Gastroesophageal sphincter (tissue), 3 donors: ENCODE data around the gene THRB.

Experiments used
- CTCF ChIP-seq, 4 experiments: fragments of 200-600 bp in 2 of 4; fragments of 450-650 bp in 2 of 4; sonication (generic) in 1 of 4; IDR thresholded peaks; one replicate each; pipeline ENCODE4 v1.5.1; 2017 to 2019; ENCODE audit warnings: antibody characterized with exemption in 4 of 4, mild to moderate bottlenecking in 2 of 4, moderate library complexity in 2 of 4
- POLR2A ChIP-seq, 2 donors: fragments of 450-650 bp; IDR thresholded peaks; one replicate each; pipeline ENCODE4 v1.6.1; 2017; ENCODE audit warnings: antibody characterized with exemption in 2 of 2, mild to moderate bottlenecking in 2 of 2, moderate library complexity in 1 of 2

DNA sequence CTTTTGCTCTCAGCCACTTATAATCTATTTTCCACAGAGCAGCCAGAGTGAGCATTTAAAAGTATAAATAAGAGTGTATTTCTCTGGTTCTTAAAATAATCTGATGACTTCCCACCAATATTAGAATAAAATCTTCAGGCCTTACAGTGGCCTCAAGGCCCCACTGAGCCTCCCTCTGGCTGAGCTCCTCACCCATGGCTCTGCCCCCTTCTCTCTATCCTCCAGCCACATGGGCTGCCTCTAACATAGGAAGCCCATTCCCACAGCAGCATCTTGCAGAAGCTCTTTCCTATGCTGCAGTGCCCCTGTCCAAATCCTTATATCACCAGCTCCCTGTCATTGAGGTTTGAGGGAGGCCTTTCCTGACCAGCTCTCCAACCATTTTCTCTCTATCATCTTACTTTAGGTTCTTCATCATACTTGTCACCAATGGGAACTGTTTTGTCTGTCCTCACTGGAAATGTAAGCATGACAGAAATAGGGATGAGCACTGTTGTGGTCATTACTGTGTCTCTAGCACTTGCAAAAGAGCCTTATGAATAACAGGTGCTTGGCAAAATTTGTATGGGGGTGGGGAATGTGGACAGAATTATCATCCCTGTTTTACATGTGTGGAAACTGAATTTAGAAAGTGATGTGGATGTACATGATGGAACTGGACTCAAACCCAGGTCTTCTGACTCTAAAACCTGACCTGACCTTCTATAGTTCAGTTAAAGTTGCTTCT is 299.0 kb downstream of the THRB start:
- TF ChIP-seq CTCF (IDR thresholded peaks at IDR 0.05) (no peak), POLR2A (IDR thresholded peaks at IDR 0.05) (no peak)
